Effector memory CD4-positive, alpha-beta T cell (primary cell): ENCODE data around the gene MRTFB.

Experiments
- DNase-seq, 3 donors: peaks; one replicate each; pipeline ENCODE4 v3.0.0-alpha.2; 2020
- H3K27ac ChIP-seq: 2 replicates; pipeline ENCODE4 v1.7.0; 2013; ENCODE audit warnings: mild to moderate bottlenecking, low read length, moderate library complexity; ENCODE audit not compliant: insufficient read depth, poor library complexity, severe bottlenecking
- H3K27me3 ChIP-seq: replicated peaks from 2 replicates; pipeline ENCODE4 v1.7.0; 2013; ENCODE audit warnings: mild to moderate bottlenecking, low read length; ENCODE audit not compliant: insufficient read depth, control insufficient read depth, poor library complexity, severe bottlenecking
- H3K36me3 ChIP-seq: 2 replicates; pipeline ENCODE4 v1.7.0; 2013; ENCODE audit warnings: mild to moderate bottlenecking, low read length, moderate library complexity; ENCODE audit not compliant: control insufficient read depth, insufficient read depth
- H3K4me1 ChIP-seq: 2 replicates; pipeline ENCODE4 v1.7.0; 2013; ENCODE audit warnings: low read length, mild to moderate bottlenecking; ENCODE audit not compliant: control insufficient read depth, insufficient read depth, poor library complexity, severe bottlenecking
- H3K4me3 ChIP-seq: 2 replicates; pipeline ENCODE4 v1.7.0; 2013; ENCODE audit warnings: low read length, low read depth, mild to moderate bottlenecking; ENCODE audit not compliant: insufficient read depth, poor library complexity, severe bottlenecking
- H3K9me3 ChIP-seq: 2 replicates; pipeline ENCODE4 v1.7.0; 2013; ENCODE audit warnings: mild to moderate bottlenecking, low read length, moderate library complexity; ENCODE audit not compliant: control insufficient read depth

The MRTFB gene

DNA sequence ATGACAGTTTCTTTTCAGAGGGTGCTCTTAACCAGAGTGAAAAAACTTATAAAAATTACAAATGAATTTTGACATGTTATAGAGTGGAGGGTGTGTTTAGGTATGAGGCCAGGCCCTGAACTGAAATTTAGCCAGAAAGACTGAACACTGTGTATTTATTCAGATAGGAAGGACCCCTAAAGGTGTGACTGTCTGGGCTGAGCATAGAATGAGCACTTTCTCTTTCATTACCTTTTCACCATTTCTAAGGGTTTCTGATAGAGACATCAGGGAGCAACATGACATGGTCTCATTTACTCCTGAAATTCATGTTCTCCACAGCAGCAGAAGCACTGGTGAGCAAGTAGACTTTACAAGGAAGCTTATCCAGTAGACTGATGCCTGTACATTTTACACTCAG lies 32.9 kb downstream of the MRTFB start:
- no peak for DNase-seq
- H3K4me3 ChIP-seq = no peak overlapping the region
- H3K9me3 ChIP-seq = no peaks in the 10 kb centered on the region
- no peaks in the 10 kb centered on the region for H3K27me3 ChIP-seq
- no peaks in the 10 kb centered on the region for H3K36me3 ChIP-seq
- H3K4me1 ChIP-seq = no peaks in the 10 kb centered on the region
- H3K27ac ChIP-seq = no peak overlapping the region

DNA sequence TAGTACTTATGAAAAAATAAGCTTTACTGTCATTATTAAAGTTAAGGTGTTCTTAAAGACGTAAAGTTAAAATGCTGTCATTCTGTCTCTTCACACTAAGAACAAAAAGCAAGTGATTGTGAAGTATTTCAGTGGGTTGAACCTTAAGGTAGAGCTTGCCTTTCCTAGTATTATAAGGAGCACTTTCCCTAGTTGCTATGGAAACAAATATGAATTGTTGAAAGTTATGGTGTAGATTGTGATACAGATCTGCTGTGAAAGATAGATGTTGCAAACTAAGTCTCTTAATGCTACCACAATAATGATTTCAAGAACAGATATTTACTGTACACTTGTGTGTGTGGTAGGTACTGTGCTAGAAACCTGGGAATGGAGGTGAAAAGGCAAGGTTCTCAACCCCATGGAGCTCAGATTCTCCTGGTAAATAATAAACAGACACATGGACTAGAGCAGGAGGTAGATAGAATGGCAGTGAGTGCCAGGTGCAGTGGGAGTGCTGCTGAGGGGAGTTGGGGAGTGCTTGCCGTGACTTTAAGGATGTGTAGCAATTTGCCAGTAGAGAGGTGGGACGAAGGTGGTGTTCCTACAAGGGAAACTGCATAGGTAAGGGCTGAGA lies 34.7 kb downstream of the MRTFB start:
- Histone ChIP-seq H3K36me3 (no peaks in the 10 kb centered on the region), H3K4me1 (no peaks in the 10 kb centered on the region), H3K9me3 (no peaks in the 10 kb centered on the region), H3K4me3 (no peak overlapping the region), H3K27me3 (no peaks in the 10 kb centered on the region), H3K27ac (no peak overlapping the region)
- no peak for DNase-seq

DNA sequence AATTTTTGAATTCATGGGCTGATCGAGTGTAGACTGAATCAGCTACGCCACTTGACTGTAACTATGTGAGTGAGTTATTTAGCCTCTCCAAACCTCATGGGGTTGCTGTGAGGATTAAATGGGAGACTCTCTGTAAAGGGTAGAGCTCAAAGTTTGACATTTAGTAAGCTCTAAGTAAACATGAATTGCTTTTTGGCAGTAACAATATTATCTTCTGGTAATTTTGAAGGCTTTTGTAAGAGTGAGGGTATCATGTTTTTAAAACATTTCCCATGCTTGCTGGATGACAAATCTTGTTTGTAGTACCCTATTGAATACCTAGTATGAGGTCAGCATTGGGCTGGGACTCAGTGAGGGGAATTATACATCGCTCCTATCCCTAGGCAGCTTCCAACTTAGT lies 35.3 kb downstream of the MRTFB start:
- Histone ChIP-seq H3K9me3 (no peaks in the 10 kb centered on the region), H3K4me3 (no peak overlapping the region), H3K4me1 (no peaks in the 10 kb centered on the region), H3K27me3 (no peaks in the 10 kb centered on the region), H3K36me3 (no peaks in the 10 kb centered on the region), H3K27ac (no peak overlapping the region)
- DNase-seq = no peak

DNA sequence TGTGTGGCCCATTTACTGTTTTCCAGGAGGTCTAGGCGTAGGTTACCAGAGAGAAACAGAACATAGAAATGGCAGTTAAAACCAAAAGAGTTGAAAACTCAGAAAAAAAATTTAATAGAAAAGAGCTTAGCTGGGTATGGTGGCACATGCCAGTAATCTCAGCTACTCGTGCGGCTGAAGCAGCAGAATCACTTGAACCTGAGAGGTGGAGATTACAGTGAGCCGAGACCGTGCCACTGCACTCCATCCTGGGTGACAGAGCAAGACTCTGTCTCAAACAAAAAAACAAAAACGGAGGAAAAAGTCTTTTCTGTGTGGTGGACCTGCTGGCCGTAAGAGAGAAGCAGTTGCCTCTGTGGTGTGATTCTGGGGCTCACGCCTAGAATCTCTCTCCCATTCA lies 35.8 kb downstream of the MRTFB start:
- Histone ChIP-seq H3K4me3 (no peak overlapping the region), H3K9me3 (no peaks in the 10 kb centered on the region), H3K27ac (no peak overlapping the region), H3K4me1 (peaks cover 3% of the 10 kb centered on the region), H3K36me3 (no peaks in the 10 kb centered on the region), H3K27me3 (no peaks in the 10 kb centered on the region)
- DNase-seq = no peak

DNA sequence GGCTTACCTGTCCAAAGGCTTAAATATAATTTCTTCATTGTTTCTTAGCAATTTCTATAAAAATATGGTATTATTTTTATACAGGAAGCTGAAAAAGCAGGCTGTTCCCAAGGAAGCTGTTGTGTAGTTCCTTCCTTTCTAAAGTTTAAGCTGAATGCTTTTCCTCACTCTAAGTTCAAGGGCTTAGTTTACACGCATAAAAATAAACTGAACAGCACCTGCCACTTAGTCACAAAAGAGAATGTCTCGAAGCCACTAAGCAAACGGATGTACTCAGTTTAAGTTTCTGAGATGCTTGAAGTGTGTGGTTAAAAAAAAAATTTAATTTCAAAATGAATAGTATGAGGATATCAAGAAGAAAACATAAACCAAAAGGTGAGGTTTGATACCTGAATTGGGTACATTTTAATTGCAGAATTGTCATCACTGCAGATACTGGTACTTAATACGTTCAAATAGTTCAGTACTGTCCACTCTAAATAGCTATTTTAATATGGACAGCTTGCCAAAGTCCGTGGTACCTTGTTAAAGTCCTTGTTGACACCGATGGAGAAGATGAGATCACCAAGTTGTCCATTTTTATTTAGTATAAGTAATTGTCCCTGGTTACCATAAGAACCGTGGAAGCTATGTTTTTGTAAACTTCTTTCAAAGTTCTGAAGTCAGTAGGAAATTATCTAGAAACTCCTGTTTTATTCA lies 38.1 kb downstream of the MRTFB start:
- Histone ChIP-seq H3K9me3 (no peaks in the 10 kb centered on the region), H3K4me1 (peaks cover 6% of the 10 kb centered on the region), H3K27ac (no peak overlapping the region), H3K36me3 (no peaks in the 10 kb centered on the region), H3K4me3 (no peak overlapping the region), H3K27me3 (no peaks in the 10 kb centered on the region)
- no peak for DNase-seq

DNA sequence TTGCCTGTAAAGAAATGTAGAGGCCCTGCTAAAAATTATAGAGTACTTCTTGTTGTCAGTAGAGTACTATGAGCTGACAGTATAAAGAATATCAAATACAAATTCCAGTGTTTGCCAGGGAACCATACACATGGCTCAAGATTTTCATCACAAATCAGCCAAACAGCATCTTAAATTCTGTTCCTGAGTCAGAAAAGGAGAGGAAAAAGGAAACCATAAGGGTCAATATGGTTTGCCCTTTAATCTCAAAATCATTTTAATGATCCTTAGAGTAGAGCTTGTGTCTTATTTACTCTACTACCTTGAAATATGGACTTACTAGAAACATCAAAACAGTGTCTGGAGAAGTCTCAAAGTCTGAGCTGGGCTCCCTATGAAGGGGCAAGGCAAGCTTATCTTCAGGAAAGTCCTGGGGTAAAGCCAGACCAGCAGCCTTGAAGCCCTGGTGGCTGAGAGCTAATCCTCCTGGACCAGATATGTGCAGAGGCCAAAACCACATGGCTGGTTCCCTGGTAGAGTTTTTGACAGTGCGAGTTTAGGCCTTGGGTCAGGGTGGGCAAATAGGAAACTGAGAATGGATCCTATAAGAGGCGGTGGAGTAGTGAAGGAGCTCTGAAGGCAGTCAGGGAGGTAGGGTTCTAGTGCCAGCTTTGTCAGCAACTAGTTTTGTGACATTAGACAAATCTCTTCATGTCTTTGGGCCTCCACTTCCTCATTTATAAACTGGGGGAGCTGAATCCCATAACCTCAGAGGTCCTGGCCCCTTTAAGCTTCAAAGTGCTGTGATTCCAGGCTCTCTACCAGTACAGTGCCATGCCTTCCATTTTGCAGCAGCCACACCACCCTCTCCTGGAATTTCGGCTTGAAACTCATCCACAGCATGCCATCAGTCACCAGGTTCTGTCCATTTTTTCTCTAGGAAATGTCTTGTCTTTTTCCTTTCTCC lies 38.9 kb downstream of the MRTFB start:
- Histone ChIP-seq H3K27ac (no peak overlapping the region), H3K9me3 (no peaks in the 10 kb centered on the region), H3K4me1 (peaks cover 6% of the 10 kb centered on the region), H3K27me3 (no peaks in the 10 kb centered on the region), H3K4me3 (no peak overlapping the region), H3K36me3 (no peaks in the 10 kb centered on the region)
- DNase-seq = no peak

DNA sequence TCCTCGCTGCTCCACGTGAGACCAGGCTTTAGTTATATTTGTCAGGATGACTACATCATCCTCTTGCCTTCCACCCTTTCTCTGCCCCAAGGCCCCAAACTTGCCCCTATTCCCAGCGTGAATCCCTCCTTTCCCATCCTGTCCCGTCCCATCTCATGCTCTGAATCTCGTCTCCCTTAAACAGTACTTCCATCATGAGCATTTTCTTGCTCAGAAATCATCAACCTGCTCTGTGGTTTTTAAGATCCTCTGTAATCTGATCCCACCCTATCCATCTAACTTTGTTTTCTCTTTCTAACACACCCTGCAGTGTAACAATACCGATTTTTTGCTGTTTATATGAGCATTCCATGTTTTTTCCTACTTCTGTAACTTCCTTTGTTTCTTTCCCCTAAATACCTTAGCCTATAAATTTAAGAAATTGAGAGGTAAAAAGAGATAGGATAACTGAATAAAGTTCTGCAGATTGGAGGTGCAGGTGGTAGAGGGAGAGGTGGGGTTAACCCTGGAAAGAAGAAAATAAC lies 39.7 kb downstream of the MRTFB start:
- no peaks in the 10 kb centered on the region for H3K36me3 ChIP-seq
- DNase-seq = no peak
- H3K27me3 ChIP-seq = no peaks in the 10 kb centered on the region
- peaks cover 6% of the 10 kb centered on the region for H3K4me1 ChIP-seq
- H3K27ac ChIP-seq = no peak overlapping the region
- no peak overlapping the region for H3K4me3 ChIP-seq
- H3K9me3 ChIP-seq = no peaks in the 10 kb centered on the region

DNA sequence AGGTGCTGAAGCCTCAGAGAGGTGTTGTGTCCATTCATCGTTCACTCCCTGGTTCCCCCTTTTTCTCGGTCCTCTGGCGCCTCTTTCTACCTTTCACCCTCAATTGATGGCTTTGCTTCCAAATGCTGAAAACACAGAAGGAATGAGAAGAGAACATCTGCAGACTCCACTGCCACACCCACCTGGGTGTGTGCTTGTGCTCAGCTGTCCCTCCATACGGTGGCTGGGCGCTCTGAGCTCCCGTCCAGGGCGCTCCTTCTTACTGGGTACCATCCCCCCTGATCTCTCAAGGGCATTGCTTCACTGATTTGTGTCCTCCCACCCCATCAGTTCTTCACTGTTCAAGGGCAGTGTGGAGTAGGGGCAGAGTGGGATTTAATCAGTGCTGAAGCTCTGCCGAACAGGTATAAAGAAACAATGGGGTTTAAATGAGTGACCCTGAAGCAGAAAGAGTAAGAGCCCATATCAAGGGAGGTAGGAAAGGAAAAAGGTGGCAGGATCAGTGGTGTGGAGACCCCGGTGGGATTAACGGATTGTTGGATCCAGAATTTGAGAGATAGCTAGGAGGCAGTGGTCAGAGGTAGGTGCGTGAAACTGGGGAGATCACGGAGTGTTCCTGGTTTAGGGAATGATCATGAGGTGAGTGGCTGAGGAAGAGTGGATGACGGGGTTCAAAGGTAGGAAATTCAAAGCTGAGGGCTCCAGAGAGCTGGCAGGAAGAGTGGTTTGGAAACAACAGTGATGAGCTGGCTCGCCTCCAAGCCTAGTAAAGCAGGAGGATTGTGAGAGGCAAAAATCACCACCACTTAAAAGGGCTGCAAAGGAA lies 40.8 kb downstream of the MRTFB start:
- no peak overlapping the region for H3K27ac ChIP-seq
- H3K4me3 ChIP-seq = no peak overlapping the region
- no peak for DNase-seq
- no peaks in the 10 kb centered on the region for H3K9me3 ChIP-seq
- no peaks in the 10 kb centered on the region for H3K27me3 ChIP-seq
- peaks cover 6% of the 10 kb centered on the region for H3K4me1 ChIP-seq
- H3K36me3 ChIP-seq = no peaks in the 10 kb centered on the region

DNA sequence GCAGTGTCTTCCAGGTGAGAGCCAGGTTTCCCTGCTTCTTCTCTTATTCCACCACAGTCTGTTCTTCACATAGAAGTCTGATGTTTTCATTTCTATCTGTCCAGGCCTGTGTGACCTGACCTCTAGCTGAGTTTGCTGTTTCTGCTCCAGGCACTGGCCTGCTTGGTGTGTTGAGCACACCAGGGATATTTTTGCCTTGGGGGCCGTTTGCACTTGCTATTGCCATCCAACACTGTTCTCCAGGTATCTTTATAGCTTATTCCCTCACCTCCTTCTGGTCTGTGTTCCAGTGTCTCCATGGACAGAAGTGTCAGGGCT lies 41.4 kb downstream of the MRTFB start:
- no peak for DNase-seq
- H3K27me3 ChIP-seq = no peaks in the 10 kb centered on the region

More for the DNA sequence above, 41.4 kb downstream of the MRTFB start:
- no peak overlapping the region for H3K4me3 ChIP-seq
- no peaks in the 10 kb centered on the region for H3K36me3 ChIP-seq
- H3K27ac ChIP-seq = no peak overlapping the region
- peaks cover 6% of the 10 kb centered on the region for H3K4me1 ChIP-seq
- no peaks in the 10 kb centered on the region for H3K9me3 ChIP-seq
